Cortex of kidney (tissue), 1 donor: Measurements from ENCODE around the gene CTNNA2.

ENCODE experiments used
- DNase-seq: peaks from one replicate; lab custom pipeline; 2025; lab: John Stamatoyannopoulos, UW

Gene CTNNA2

GRCh38 chr2:80573167-80573566 lies 1060.3 kb downstream of the CTNNA2 start:
- DNase-seq, result no peak

- DNase-seq, result no peak
Observed at GRCh38 chr2:80573950-80574349, 1061.1 kb downstream of the CTNNA2 start.

- DNase-seq, result no peak
Observed at GRCh38 chr2:80579756-80580155, 1066.9 kb downstream of the CTNNA2 start.

- no peak for DNase-seq
Observed at GRCh38 chr2:80591233-80591632, 1078.4 kb downstream of the CTNNA2 start.

DNA sequence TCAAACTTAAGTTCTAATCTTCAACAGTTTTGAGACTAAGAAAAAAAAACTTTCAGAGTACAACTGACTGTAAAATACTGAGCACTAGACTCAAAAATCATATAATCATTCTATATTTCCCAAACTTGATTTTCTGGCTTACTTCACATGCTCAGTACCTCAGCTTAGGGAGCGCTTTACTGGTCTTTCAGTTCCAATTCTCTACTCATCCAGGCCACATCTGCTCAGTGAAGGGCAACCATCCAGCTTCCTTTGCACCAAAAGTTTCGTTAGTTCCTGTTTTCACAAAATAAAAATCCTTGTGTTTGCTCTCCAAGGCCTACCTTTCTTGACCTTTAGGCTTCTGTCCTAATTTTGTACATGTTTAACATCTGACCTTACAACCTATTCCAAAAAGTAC lies 1079.3 kb downstream of the CTNNA2 start:
- no peak for DNase-seq

DNA sequence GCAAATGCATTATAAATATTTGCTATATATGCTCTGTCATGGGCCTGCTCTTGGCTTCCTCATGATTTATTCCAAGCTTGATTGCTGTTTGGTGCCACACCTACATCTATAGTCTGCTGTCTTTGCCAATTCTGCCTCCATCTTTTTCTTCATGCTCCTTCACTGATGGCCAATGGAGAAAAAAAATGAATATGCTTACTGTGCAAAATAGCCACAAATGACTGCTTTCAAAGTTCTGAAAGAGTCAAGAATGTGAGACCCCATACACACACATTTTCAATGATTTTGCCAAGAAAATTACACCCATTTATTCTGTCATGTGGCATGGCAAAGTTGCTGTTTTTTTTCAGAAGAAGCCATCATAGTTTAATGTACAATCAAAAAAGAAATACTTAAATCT lies 1097.3 kb downstream of the CTNNA2 start:
- no peak for DNase-seq

DNA sequence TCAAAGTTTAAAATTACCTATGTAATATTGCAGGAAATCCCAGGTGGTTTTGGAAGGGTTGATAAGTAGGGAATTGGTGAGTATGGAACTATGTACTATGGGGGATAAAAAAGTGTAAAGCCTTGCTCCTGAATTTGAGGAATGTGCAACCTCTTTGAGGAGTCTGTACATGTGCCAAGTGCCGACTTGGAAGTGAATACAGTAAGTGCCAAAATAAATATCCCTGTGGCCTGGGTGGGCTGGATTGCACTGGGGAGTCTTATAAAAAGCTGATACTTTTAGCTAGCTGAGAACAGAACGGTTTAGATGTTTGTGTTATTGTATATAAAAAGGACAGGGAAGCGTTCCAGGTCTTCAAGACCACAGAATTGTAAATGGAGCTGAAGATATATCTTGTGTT lies 1108.8 kb downstream of the CTNNA2 start:
- no peak for DNase-seq

GRCh38 chr2:80624062-80624461 lies 1111.2 kb downstream of the CTNNA2 start:
- DNase-seq, result no peak

DNA sequence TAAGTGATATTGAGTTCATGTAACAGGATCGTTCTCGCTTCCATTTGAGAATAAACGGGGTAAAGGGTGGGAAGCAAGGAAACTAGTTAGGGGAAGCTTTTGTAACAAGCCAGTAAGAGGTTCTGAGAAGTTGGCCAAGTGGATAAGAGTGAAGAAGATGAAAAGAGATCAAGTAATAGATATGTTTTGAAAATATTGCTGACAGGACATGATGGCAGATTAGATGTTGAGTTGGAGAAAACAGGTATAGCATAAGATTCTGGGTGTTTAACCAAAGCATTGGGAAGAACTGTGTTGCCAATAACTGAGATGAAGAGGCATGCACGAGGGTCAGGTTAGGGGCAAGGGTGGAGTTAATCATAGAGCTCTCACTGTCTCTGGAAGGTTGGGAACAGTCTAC lies 1121.7 kb downstream of the CTNNA2 start:
- DNase-seq, result no peak

DNA sequence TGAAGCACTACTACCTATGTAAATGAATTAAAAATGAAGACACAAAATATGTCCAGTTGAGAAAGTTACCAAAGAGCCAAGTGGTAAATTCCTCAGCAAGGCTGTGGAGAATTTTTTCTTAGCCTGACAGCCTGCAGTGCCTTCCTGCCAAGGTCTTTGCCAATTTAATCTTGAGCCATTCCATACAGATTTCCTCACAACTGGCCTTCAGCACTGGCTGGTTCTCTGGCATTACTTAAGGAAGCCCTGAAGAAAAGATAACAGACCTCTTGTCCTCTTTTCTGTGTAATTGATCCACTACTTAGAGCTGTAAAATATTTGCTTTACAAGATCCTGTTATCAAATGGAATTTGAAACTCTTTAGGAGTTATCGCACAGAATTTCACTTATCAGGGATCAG lies 1125.9 kb downstream of the CTNNA2 start:
- DNase-seq, result no peak

- DNase-seq, result no peak
Observed at GRCh38 chr2:80642465-80642864, 1129.6 kb downstream of the CTNNA2 start.

GRCh38 chr2:80643598-80643997 lies 1130.7 kb downstream of the CTNNA2 start:
- DNase-seq, result no peak

- DNase-seq, result no peak
Observed at GRCh38 chr2:80651435-80651834, 1138.6 kb downstream of the CTNNA2 start.

GRCh38 chr2:80655265-80655664 lies 1142.4 kb downstream of the CTNNA2 start:
- no peak for DNase-seq

DNA sequence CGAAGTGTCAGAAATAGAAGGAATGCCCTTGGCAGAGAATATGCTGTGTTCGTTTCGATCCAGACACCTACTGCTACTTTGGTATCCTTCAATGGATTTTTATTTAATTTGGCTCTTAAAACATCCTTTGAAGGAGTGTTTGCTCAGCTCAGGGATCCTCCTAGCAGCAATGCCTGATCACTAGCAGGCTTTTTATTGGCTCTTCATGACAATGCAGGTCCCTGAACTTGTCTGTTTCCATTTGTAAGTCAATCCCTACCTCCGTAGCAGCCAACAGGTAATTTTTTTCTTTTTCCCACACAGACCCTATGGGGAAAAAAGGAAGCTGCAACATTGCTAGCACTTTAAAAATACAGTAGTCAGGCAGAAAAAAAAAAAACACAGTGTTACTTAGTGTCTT lies 1157.9 kb downstream of the CTNNA2 start:
- DNase-seq, result no peak

- DNase-seq, result no peak
Observed at GRCh38 chr2:80687524-80687923, 1174.7 kb downstream of the CTNNA2 start.

GRCh38 chr2:80689106-80689505 lies 1176.3 kb downstream of the CTNNA2 start:
- DNase-seq, result no peak
